ENCODE data around the gene C12orf43. TPM values are rescaled to one million over a fixed set of nuclear protein-coding genes. Genes with fewer than 3 reads are reported as not detected.

The C12orf43 gene
- 10 to 100 TPM in 3 of 4 donors, 1 to 10 TPM in 1; 7.8 to 18.6 (median 12.9) TPM for total RNA-seq

GRCh38 chr12:121015825-121016766, at the start of gene C12orf43:
C12orf43 (minus strand) TSS chr12:121016487; CDS start chr12:121016474, 13 bp downstream.
- no peak for TF ChIP-seq CTCF (IDR thresholded peaks at IDR 0.05; ENCODE audit: low read depth)

- no peak for TF ChIP-seq CTCF (IDR thresholded peaks at IDR 0.05; ENCODE audit: low read depth)
These were observed 49.1 kb upstream of the C12orf43 start for GRCh38 chr12:121065345-121065744.

GRCh38 chr12:121064116-121064515, 47.8 kb upstream of the C12orf43 start:
- no peak for TF ChIP-seq CTCF (IDR thresholded peaks at IDR 0.05; ENCODE audit: low read depth)

- no peak for TF ChIP-seq CTCF (IDR thresholded peaks at IDR 0.05; ENCODE audit: low read depth)
These were observed 46.2 kb upstream of the C12orf43 start for GRCh38 chr12:121062391-121063045.

- no peak for TF ChIP-seq CTCF (IDR thresholded peaks at IDR 0.05; ENCODE audit: low read depth)
These were observed 45.5 kb upstream of the C12orf43 start for GRCh38 chr12:121061831-121062230.

- TF ChIP-seq CTCF (IDR thresholded peaks at IDR 0.05; ENCODE audit: low read depth), result no peak
These were observed 44.1 kb upstream of the C12orf43 start for GRCh38 chr12:121060149-121061001.

Data from subcutaneous adipose tissue (tissue), 4 donors.